Neural progenitor cell (in vitro differentiated cells): ENCODE data around the gene MAJIN.

Experiments
- EZH2 ChIP-seq: fragments of 200-600 bp; sonication (generic); IDR thresholded peaks from 2 replicates; pipeline ENCODE4 v1.6.1; 2017; ENCODE audit warnings: antibody characterized with exemption, mild to moderate bottlenecking, moderate library complexity
- TF ChIP-seq, protein P1 (sequence below): fragments of 200-600 bp; sonication (generic); IDR thresholded peaks from 2 replicates; pipeline ENCODE4 v1.5.1; 2017; ENCODE audit warnings: antibody characterized with exemption, mild to moderate bottlenecking

DNA sequence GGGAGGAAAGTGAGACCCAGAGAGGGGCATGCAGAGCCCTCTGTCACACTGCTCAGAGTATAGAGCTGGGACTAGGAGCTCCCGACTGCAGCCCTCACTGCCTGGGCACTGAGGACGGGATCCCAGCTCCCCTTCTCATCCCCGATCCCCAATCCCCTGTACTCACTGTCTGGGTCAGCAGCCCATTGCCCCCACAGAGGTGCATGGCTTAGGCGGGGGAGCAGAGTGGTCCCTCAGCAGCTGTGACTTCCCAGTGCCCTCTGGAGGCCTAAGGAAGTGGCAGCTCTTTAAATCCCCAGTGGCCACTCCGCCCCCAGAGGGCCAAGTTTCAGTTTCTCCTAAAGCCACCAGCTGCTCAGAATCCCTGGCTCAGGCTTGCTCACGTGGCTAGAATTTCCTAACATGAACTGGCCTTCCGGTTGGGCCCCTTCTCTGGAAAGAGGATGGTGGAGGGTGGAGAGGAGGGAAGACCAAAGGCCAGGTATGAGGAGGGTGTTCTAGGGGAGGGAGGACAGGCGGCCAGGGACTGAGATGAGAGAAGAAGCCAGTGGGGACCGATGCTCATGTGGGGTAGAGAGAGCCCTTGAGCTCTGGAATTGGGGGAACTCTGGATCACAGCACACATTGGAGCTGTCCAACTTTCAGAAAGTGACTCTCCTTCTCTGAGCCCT is 24.9 kb upstream of the MAJIN start, which contains the start of gene BATF2:
- TF ChIP-seq, protein P1, sequence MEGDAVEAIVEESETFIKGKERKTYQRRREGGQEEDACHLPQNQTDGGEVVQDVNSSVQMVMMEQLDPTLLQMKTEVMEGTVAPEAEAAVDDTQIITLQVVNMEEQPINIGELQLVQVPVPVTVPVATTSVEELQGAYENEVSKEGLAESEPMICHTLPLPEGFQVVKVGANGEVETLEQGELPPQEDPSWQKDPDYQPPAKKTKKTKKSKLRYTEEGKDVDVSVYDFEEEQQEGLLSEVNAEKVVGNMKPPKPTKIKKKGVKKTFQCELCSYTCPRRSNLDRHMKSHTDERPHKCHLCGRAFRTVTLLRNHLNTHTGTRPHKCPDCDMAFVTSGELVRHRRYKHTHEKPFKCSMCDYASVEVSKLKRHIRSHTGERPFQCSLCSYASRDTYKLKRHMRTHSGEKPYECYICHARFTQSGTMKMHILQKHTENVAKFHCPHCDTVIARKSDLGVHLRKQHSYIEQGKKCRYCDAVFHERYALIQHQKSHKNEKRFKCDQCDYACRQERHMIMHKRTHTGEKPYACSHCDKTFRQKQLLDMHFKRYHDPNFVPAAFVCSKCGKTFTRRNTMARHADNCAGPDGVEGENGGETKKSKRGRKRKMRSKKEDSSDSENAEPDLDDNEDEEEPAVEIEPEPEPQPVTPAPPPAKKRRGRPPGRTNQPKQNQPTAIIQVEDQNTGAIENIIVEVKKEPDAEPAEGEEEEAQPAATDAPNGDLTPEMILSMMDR, result peak; percentile 63
- no peak for TF ChIP-seq EZH2
